Measurements from ENCODE around the gene SH3PXD2B. TPM values are rescaled to one million over a fixed set of nuclear protein-coding genes. Genes with fewer than 3 reads are reported as not detected.
"Not testable (repeated sequence)": the region's sequence is repeated elsewhere in the genome, so short reads cannot be mapped to it uniquely, and the experiment has no call there.

SH3PXD2B gene
- total RNA-seq, 1 donor from 2014 or later: 30.7 TPM

GRCh38 chr5:172336676-172337285, 117.5 kb downstream of the SH3PXD2B start:
- DNase-seq: no peak

- DNase-seq: no peak
These were observed 118.1 kb downstream of the SH3PXD2B start for GRCh38 chr5:172336264-172336663.

- DNase-seq: no peak
These were observed 118.6 kb downstream of the SH3PXD2B start for GRCh38 chr5:172335721-172336120.

GRCh38 chr5:172334641-172335040, 119.7 kb downstream of the SH3PXD2B start:
- DNase-seq: no peak

GRCh38 chr5:172334196-172334595, 120.1 kb downstream of the SH3PXD2B start:
- DNase-seq: no peak

- not testable (repeated sequence) for DNase-seq
These were observed 127.4 kb downstream of the SH3PXD2B start for GRCh38 chr5:172326901-172327300.

GRCh38 chr5:172325452-172325851, 128.9 kb downstream of the SH3PXD2B start:
- no peak for DNase-seq

GRCh38 chr5:172322028-172322965, 132.0 kb downstream of the SH3PXD2B start:
- no peak for DNase-seq

- DNase-seq: no peak
These were observed 132.7 kb downstream of the SH3PXD2B start for GRCh38 chr5:172321593-172321992.

- DNase-seq: no peak
These were observed 134.4 kb downstream of the SH3PXD2B start for GRCh38 chr5:172319708-172320441.

- no peak for DNase-seq
These were observed 138.5 kb downstream of the SH3PXD2B start for GRCh38 chr5:172315587-172316493.

GRCh38 chr5:172313915-172314314, 140.4 kb downstream of the SH3PXD2B start:
- no peak for DNase-seq

- no peak for DNase-seq
These were observed 142.0 kb downstream of the SH3PXD2B start for GRCh38 chr5:172312286-172312685.

- DNase-seq: no peak
These were observed 142.7 kb downstream of the SH3PXD2B start for GRCh38 chr5:172311605-172312004.

GRCh38 chr5:172311026-172311425, 143.3 kb downstream of the SH3PXD2B start:
- DNase-seq: no peak

- no peak for DNase-seq
These were observed 148.9 kb downstream of the SH3PXD2B start for GRCh38 chr5:172305380-172305779.

- DNase-seq: no peak
These were observed 150.6 kb downstream of the SH3PXD2B start for GRCh38 chr5:172303572-172304335.

GRCh38 chr5:172303162-172303561, 151.2 kb downstream of the SH3PXD2B start:
- DNase-seq: no peak

- DNase-seq: no peak
These were observed 152.1 kb downstream of the SH3PXD2B start for GRCh38 chr5:172302047-172302710.

- no peak for DNase-seq
These were observed 154.3 kb downstream of the SH3PXD2B start for GRCh38 chr5:172299916-172300439.
